Activated T-cell treated with anti-CD3 and anti-CD28 coated beads for 1 hour (primary cell): Measurements from ENCODE around the gene CLPTM1L.
"Not testable (repeated sequence)": the region's sequence is repeated elsewhere in the genome, so short reads cannot be mapped to it uniquely, and the experiment has no call there.

Experiments used
- DNase-seq: peaks from one replicate; pipeline ENCODE4 v3.0.0-alpha.2; 2020; ENCODE audit warnings: low read depth

Gene CLPTM1L

GRCh38 chr5:1312993-1313833, 31.7 kb downstream of the CLPTM1L start:
- no peak for DNase-seq

- peak; percentile 23 for DNase-seq
Observed at GRCh38 chr5:1312206-1312605, 32.7 kb downstream of the CLPTM1L start.

GRCh38 chr5:1311439-1312055, 33.4 kb downstream of the CLPTM1L start:
- no peak for DNase-seq

- no peak for DNase-seq
Observed at GRCh38 chr5:1310118-1310517, 34.8 kb downstream of the CLPTM1L start.

GRCh38 chr5:1304033-1304432, 40.9 kb downstream of the CLPTM1L start:
- no peak for DNase-seq

- no peak for DNase-seq
Observed at GRCh38 chr5:1302258-1302657, 42.6 kb downstream of the CLPTM1L start.

- DNase-seq = no peak
Observed at GRCh38 chr5:1300581-1301083, 44.3 kb downstream of the CLPTM1L start.

- no peak for DNase-seq
Observed at GRCh38 chr5:1299961-1300360, 44.9 kb downstream of the CLPTM1L start.

GRCh38 chr5:1299511-1299850, 45.4 kb downstream of the CLPTM1L start:
- DNase-seq = no peak

GRCh38 chr5:1298723-1299510, 46.0 kb downstream of the CLPTM1L start:
- no peak for DNase-seq

GRCh38 chr5:1298067-1298551, 46.8 kb downstream of the CLPTM1L start:
- DNase-seq = no peak

- no peak for DNase-seq
Observed at GRCh38 chr5:1297243-1297642, 47.7 kb downstream of the CLPTM1L start.

- no peak for DNase-seq
Observed at GRCh38 chr5:1295650-1296037, 49.3 kb downstream of the CLPTM1L start.

- peak; percentile 69 for DNase-seq
Observed at GRCh38 chr5:1294835-1295649, 49.9 kb downstream of the CLPTM1L start, which contains the start of gene TERT. Gene TERT, minus strand, starts transcription at chr5:1295068. Its CDS starts 79 bp downstream, at chr5:1294989.

GRCh38 chr5:1294206-1294834, 50.6 kb downstream of the CLPTM1L start:
- no peak for DNase-seq

- no peak for DNase-seq
Observed at GRCh38 chr5:1293416-1294205, 51.3 kb downstream of the CLPTM1L start.

- no peak for DNase-seq
Observed at GRCh38 chr5:1292846-1293415, 52.0 kb downstream of the CLPTM1L start.

- DNase-seq = no peak
Observed at GRCh38 chr5:1292139-1292538, 52.8 kb downstream of the CLPTM1L start.

- no peak for DNase-seq
Observed at GRCh38 chr5:1291611-1292080, 53.3 kb downstream of the CLPTM1L start.

- not testable (repeated sequence) for DNase-seq
Observed at GRCh38 chr5:1290956-1291355, 53.9 kb downstream of the CLPTM1L start.
